Activated naive CD4-positive, alpha-beta T cell (primary cell): Measurements from ENCODE around the gene MRPS27.
"Not testable (repeated sequence)": the region's sequence is repeated elsewhere in the genome, so short reads cannot be mapped to it uniquely, and the experiment has no call there.

Experiments
- DNase-seq, 4 experiments: peaks; one replicate each; lab custom pipeline; 2025; lab: John Stamatoyannopoulos, UW

MRPS27 gene

DNA sequence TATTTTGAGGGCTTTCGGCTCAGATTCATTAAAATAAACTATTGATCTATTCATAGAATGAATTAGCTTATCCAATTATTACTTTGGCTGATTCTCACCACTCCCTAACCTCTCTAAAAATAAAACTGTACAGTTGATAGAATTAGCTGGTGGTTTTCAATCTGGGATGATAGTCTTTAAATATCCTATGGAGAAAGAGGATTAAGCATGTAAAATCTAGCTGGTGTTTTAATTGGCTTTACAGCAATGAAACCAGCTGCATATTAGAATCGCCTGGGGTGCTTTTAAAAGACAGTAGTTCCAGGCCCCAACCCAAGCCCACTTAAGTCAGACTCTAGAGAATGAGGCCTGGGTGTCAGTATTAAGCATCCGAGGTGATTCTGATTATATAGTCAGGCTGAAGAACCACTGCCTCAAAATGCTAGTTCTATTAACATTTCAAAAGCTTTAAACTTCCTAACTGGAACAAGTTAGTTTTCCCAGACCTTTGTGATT, 117.7 kb downstream of the MRPS27 start:
- DNase-seq: no peak

DNA sequence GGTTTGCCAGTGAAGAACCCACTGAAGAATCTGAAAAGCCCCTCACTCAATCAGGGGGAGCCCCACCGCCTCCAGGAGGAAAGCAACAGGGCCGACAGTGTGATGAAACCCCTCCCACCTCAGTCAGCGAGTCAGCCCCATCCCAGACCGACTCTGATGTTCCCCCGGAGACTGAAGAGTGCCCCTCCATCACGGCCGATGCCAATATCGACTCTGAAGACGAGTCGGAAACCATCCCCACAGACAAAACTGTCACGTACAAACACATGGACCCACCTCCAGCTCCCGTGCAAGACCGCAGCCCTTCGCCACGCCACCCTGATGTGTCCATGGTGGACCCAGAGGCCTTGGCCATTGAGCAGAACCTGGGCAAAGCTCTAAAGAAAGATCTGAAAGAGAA, 120.4 kb downstream of the MRPS27 start:
- no peak for DNase-seq

DNA sequence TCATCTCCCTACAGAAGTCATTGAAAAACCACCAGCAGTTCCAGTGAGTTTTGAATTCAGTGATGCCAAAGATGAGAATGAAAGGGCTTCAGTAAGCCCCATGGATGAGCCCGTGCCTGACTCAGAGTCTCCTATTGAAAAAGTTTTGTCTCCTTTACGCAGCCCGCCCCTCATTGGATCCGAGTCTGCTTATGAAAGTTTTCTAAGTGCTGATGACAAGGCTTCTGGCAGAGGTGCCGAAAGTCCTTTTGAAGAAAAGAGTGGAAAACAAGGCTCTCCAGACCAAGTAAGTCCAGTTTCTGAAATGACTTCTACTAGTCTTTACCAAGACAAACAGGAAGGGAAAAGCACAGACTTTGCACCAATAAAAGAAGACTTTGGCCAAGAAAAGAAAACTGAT, 122.6 kb downstream of the MRPS27 start:
- no peak for DNase-seq

DNA sequence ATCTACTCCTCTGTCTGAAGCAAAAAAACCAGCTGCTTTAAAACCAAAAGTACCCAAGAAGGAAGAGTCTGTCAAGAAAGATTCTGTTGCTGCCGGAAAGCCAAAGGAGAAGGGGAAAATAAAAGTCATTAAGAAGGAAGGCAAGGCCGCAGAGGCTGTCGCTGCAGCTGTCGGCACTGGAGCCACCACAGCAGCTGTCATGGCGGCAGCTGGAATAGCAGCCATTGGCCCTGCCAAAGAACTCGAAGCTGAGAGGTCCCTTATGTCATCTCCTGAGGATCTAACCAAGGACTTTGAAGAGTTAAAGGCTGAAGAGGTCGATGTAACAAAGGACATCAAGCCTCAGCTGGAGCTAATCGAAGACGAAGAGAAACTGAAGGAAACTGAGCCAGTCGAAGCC, 124.5 kb downstream of the MRPS27 start:
- DNase-seq: no peak

DNA sequence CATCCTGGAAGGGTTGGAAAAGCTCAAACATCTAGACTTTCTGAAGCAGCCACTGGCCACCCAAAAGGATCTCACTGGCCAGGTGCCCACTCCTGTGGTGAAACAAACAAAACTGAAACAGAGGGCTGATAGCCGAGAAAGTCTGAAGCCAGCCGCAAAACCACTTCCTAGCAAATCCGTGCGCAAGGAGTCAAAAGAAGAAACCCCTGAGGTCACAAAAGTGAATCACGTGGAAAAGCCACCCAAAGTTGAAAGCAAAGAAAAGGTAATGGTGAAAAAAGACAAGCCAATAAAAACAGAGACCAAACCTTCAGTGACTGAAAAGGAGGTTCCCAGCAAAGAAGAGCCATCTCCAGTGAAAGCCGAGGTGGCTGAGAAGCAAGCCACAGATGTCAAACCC, 125.2 kb downstream of the MRPS27 start:
- DNase-seq: no peak

DNA sequence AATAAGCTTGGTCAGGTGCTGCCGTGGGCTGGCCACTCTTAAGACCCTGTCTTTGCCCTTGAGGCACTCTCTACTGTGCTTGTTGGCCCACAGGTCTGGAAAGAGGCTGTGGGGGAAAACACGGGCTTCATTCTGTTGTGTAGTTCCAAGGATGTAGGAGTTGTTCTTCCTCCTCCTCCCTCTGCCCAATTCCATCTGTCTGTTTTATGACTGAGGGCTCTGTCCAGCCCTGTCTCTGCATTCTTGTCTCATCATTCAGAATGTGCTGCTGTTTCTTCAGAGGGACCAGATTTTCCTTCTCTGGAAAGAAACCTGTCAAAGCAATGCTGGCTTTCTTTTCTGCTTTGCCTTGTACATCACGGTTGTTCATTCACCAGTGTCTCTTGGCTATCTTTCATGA, 128.6 kb downstream of the MRPS27 start:
- DNase-seq: no peak

DNA sequence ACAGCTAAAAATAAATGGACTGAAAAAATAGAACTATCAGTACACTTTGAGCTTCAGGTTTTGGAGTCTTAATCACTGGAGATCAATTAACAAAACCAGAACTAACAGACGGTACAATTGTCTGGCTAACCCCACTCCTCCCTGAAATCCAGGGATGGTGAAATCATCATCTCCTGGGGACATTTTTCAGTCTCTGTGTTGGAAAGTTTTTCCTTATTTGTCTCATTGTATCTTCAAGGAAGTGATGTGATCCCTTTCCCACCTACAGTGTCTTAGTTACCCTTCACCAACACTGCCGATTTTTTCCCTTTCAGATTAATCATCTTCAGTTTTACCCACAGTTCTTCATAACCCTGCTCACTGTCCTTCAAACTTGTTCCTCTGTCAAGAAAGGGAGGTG, 130.9 kb downstream of the MRPS27 start:
- no peak for DNase-seq

DNA sequence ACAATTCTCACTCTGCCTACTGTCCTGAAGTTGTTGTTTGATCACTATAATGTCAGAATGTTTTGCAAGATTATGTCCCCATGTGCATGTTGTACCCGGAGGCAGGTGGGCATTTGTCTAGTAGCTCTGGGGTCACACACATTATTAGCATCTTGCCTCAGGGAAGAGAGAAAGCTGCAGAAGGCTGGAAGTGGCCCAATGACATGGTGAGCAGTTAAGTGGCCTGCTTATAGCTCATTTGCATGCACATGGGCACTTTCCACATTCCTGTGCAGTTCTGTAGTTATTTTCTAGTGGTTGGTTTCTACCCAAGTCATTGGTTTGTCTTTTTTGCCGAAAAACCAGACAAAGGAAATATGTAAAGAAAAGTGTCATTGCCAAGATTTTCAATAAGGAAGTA, 131.9 kb downstream of the MRPS27 start:
- DNase-seq: no peak

DNA sequence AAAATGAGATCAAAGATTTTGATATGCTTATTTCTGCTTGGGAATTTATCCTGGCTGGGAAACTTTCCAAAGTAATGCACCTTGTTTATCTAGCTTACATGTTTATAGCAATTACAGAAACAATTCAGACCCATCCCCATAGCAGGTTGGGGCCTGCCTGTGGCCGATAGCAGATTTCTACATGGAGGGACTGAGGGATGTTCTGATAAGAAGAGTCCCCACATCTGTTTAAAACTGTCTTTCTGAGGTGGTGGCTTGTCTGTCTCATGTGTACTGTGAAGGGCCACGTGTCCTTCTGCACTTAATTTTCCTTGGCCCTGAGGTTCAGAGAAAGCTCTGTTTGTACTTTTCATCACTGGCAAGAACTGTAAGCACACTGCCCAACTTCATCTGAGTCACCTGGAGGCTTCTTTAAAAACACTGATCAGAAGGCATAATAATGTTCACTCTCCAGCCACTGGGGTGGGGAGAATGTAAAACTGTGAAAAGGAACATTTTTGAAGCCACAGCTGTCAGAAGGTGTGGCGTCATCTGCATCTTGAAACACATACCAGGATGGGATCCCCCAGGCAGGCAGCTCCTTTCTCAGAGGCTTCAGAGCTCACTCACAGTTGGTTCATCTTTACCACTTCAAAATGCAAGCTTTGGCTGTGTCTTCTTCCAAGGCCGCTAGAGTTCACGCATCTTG, 132.5 kb downstream of the MRPS27 start:
- no peak for DNase-seq

DNA sequence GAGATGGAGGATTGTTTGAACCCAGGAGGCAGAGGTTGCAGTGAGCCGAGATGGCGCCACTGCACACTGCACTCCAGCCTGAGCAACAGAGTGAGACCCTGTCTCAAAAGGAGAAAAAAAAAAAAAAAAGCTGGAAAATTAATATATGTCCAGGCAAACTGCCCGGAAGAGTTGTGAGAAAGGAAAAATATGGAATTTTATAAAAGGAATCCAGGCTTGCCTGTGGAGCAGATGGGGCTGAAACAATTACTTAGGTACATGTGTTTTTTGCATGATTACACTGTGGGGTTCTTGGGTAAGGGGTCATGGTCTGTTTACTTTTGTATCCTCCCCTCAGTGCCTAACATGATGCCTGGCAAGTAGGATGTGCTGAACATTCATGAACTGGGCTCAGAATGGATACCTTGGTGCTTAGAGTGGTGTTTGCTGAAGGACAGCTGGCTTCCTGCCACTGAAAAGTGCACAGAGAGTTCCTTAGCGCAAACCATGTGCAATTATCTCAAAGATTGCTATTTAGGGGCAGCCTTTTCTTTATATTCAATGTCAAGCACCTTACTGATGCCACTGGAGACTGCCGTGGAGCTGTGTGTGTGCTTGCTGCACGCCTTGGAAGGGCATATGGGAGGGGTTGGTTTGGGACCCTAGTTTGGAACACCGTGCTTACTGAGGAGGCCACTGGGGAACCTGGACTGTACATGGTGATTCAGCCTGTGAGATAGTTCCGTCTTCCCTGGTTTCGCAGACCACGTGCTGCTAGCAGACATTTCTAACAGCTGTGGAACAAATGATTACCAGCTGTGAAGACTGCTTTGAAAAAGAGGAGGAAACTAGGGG, 134.3 kb downstream of the MRPS27 start:
- no peak for DNase-seq

DNA sequence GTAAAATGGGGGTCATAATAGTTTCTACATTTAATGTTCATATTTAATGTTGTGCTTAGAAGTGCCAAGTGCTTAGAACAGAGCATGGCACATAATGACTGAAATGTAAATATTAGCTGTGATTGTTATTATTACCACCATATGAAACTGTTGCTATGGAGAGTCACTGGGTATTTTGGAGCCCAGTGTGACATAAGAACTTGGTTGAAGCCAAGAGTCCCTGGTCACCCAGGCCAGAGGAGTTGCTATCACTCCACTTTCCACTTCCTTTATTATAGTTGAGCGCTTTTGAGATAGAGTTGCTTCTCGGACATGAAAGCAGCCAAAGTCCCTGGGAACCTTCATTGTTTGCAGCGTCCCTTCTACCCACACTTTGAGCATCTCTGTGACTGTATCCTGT, 135.6 kb downstream of the MRPS27 start:
- no peak for DNase-seq

DNA sequence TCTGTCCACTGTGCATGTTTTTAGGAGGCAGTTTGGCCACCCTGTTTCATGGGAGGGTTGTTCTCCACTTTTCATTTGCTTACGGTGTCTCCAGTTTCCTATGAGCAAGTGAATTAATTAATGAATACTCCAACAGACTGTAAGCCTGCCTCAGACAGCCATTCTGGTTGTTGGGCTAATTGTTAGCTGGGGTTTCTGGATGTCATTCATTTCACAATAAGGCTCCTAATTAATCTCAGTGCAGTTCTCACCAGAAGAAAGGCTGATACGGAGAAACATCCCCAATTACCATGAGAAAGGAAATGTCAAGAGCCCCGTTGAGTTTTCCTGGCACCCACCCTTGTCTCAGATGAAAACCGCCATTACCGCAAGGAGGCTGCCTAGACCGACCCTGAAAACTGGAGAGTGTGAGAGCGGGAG, 136.9 kb downstream of the MRPS27 start:
- no peak for DNase-seq

DNA sequence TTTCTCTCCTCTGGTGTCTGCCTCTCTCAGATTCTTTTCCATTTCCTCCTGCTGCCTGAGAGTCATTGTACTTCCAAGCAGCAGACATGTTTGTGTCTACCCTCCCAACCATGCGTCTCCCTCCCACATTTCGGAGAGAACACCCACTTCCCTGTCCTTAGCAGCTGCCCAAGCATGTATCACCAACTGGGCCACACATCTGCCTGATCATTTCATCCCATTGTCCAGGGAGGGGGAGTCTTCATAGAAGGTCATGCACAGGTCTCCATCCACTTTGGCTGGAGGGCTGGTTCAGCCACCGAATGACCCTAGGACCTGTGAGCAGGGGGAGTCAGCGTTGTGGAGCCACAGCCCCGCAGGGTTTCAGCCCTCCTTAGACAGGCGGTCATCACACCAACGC, 137.4 kb downstream of the MRPS27 start:
- DNase-seq: no peak

DNA sequence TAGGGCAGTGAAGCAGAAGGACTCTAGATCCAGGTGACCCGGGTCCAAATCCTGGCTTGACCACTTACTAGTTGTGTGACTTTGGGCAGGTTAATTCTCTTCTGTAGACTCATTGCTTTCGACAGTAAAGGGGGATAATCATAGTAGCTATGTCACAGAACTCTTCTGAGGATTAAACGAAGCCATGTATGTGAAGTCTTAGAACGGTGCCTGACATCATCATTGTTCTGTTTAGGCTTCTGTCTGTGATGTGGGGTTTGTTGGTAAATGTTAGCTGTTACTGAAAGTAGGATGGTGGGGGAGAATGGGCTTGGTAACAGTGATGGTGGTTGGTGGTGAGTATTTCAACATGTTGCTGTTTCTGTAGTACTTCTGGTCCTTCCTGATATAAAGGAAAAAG, 139.1 kb downstream of the MRPS27 start:
- no peak for DNase-seq

DNA sequence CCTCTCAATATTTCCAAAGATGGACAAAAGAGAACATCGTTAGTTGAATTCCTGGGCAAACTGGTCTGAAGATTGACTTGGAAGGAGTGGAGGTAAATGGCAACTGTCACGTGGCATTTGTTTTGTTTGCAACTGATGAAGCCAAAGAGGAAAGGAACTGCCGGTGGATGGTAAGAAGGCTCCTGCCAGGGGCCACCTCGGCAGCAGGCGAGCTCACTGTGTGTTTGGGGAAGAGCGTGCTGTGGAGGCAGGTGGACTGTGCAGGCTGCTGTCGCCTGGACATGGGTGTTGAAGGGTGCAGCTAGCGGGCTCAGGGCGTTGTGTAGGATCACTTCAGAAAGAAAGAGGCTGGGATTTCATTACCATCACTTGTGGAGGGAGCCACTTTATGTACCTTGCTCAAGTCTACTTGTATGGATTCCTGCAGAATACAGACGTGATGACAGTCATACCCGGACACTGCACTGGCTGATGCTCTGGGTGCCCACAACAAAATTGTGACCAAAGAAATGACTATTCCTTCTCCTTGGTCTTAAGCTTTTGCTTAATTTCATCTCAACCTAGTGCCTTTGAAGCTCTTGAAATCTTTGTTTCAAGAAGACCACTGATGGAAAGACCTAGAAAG, 140.1 kb downstream of the MRPS27 start:
- DNase-seq: no peak

DNA sequence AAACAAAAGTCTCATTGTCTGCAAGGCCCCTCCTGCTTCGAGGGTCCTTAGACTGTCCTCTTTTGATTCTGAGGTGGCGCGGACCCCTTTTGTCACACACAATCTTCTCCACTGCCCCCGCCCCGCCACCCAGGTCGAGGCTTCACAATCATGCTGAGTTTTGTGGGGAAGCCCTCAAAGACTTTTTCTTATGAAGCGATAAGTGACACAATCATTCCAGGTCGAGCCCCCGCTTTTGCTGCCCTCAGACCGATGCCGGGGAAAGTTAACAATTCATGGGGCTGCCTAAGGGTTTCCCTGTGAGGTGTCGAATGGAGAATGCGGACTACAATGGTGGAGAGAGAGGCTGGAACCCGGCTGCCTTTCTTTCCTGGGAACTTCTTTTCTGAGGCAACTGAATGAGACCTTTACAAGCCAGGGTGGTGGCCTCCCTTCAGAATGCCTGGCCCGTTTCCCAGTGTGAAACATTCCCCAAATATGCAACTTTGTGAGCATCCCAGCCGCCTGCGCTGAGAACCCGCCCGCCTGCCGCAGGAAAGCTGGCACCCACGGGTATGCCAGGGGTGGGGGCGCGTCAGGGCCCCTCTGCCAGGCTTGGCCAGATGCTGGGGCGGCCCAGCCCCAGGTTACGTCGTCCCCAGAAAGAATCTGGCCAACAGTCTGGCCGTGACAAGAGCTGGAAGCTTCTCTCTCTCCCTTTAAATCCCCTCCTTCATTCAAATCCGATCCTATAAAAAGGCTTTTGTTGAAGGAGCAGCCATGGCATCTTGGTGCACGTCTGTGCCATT, 140.8 kb downstream of the MRPS27 start:
- no peak for DNase-seq

DNA sequence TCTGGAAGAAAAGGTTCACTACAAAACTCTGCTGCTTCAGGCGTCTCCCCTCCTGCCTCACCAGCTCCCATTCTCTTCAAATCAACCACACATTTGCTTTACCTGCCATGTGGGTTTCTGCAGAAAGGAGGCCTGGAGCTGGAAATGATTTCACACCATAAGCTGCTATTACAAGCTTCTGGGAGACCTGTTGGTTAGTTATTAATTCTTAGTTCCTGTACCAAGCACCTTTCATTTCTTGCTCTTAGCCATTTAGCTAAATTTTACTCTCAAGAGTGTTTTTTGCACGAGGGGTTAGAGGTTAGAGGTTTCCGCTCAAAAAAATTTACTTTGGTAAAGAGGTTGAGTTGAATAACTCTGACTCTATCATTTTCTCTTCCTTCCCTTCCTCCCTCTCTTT, 142.5 kb downstream of the MRPS27 start:
- DNase-seq: no peak

DNA sequence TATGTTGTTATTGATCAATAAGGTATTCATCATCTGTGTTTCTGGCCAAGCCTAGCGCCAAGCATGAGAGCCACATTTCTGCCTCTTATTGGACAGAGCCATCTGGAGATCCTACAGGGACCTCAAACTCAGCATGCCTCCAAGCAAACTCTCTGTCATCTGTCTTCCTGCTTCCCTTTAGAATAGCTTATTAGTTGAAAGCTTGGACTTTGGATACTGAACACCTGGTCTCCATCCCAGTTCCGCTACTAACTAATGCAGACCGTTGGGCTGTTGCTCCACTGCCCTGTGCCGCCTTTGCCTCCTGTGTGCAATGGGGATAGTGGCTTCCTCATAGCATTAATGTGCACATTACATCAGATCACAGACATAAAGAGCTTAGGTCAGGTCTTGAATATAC, 147.3 kb downstream of the MRPS27 start:
- DNase-seq: no peak

DNA sequence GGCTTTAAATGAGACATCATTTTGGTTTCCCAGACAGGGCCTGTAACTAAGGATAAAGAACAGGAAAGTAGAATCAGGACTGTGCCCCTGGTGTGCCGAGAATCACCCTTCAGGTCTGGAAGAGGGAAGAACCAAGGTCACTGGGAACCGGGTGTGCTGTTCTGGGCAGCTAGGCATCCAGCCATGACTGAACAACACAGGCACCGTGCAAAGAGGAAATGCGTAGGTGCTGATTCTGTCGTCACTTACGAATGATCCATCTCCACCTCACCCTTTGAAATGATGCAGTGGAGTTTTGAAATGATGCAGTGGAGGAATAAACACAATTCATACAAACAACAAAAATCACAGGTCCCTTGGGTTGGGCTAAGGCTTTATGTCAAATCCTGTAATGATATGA, 148.4 kb downstream of the MRPS27 start:
- DNase-seq: no peak

DNA sequence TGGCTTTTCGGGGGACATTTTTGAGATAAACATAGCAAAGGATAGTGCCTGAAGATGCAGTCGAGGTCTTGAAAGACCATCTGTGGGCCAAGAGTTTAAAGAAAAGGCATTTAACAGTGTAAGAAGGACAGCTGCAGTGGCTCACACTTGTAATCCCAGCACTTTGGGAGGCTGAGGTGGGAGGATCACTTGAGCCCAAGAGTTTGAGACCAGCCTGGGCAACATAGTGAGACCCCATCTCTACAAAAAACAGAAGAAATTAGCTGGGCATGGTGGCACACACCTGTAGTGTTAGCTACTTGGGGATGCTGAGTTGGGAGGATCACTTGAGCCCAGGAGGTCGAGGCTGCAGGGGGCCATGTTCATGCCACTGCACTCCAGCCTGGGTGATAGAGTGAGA, 148.9 kb downstream of the MRPS27 start:
- DNase-seq: not testable (repeated sequence)

DNA sequence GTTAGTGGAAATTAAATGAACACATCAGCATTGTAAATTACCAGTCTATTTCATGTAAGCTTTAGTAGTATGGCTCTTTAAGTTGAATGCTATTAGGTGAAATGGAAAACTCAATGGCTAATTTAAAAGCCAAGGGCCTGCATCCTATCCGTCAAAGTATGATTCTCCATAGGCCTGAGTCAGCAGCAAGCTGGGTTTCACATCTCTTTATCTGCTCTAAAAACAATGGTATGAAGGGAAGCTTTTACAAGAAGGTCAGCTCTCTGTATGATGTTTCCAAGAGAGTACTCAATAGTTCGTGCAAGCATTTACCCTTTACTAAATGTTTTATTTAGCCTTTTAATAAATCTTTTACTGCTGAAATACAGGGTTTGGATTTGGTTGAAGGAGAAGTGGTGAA, 149.9 kb downstream of the MRPS27 start:
- DNase-seq: no peak
